OCI-LY1 (cell line): ENCODE results near the gene TECPR2.

Experiments
- H2AFZ ChIP-seq: fragments of 200-600 bp; sonication (generic), shearing (Covaris generic); 2 replicates; pipeline ENCODE4 v1.6.0; 2014; ENCODE audit warnings: antibody characterized with exemption, mild to moderate bottlenecking, low read length
- H3F3A ChIP-seq: fragments of 200-600 bp; sonication (generic), shearing (Covaris generic); 2 replicates; pipeline ENCODE4 v1.6.0; 2014; ENCODE audit warnings: mild to moderate bottlenecking, antibody characterized with exemption, low read length, moderate library complexity; ENCODE audit not compliant: insufficient read depth
- H3K27ac ChIP-seq: fragments of 200-600 bp; sonication (generic); 2 replicates; pipeline ENCODE4 v1.5.1; 2014; ENCODE audit warnings: low read length, mixed run types, mild to moderate bottlenecking, low read depth; ENCODE audit not compliant: poor library complexity, severe bottlenecking
- H3K27me3 ChIP-seq: fragments of 200-600 bp; sonication (generic); 2 replicates; pipeline ENCODE4 v1.6.0; 2014; ENCODE audit warnings: antibody characterized with exemption, mild to moderate bottlenecking, low read length, moderate library complexity; ENCODE audit not compliant: insufficient read depth
- H3K36me3 ChIP-seq: fragments of 200-600 bp; sonication (generic); 2 replicates; pipeline ENCODE4 v1.6.1; 2014; ENCODE audit warnings: mild to moderate bottlenecking, antibody characterized with exemption, low read length, moderate library complexity, mixed read lengths; ENCODE audit not compliant: insufficient read depth
- H3K4me1 ChIP-seq: fragments of 200-600 bp; sonication (generic); 2 replicates; pipeline ENCODE4 v1.5.1; 2014; ENCODE audit warnings: mild to moderate bottlenecking, low read length, moderate library complexity; ENCODE audit not compliant: insufficient read depth, severe bottlenecking
- H3K4me2 ChIP-seq: fragments of 200-600 bp; sonication (generic), shearing (Covaris generic); 2 replicates; pipeline ENCODE4 v1.6.1; 2014; ENCODE audit warnings: low read length
- H3K4me3 ChIP-seq: fragments of 200-600 bp; sonication (generic); 2 replicates; pipeline ENCODE4 v1.5.1; 2014; ENCODE audit warnings: low read length, low read depth, mild to moderate bottlenecking, mixed read lengths; ENCODE audit not compliant: poor library complexity, severe bottlenecking
- H3K79me2 ChIP-seq: fragments of 200-600 bp; shearing (Covaris generic); 2 replicates; pipeline ENCODE4 v1.6.1; 2016; ENCODE audit warnings: mixed run types, low read length, mixed read lengths; ENCODE audit not compliant: insufficient read depth
- H3K9ac ChIP-seq: fragments of 200-600 bp; sonication (generic), shearing (Covaris generic); 2 replicates; pipeline ENCODE4 v1.6.1; 2014; ENCODE audit warnings: mild to moderate bottlenecking, low read length, mixed read lengths
- H3K9me2 ChIP-seq: fragments of 200-600 bp; sonication (generic), shearing (Covaris generic); 2 replicates; pipeline ENCODE4 v1.6.1; 2014; ENCODE audit warnings: low read depth, mild to moderate bottlenecking, low read length, mixed read lengths
- H3K9me3 ChIP-seq: fragments of 200-600 bp; shearing (Covaris generic); 2 replicates; pipeline ENCODE4 v1.6.1; 2014; ENCODE audit warnings: low read length, mixed read lengths
- H4K20me1 ChIP-seq: fragments of 200-600 bp; sonication (generic), shearing (Covaris generic); 2 replicates; pipeline ENCODE4 v1.6.0; 2016; ENCODE audit warnings: mild to moderate bottlenecking, low read length; ENCODE audit not compliant: insufficient read depth
- CTCF ChIP-seq: fragments of 200-600 bp; sonication (generic), shearing (Covaris generic); IDR thresholded peaks from 2 replicates; pipeline ENCODE4 v1.5.1; 2017; ENCODE audit warnings: mild to moderate bottlenecking, antibody characterized with exemption, low read length, moderate library complexity, mixed read lengths
- EZH2 ChIP-seq: fragments of 200-600 bp; sonication (generic), shearing (Covaris generic); IDR thresholded peaks from 2 replicates; pipeline ENCODE4 v1.8.0; 2017; ENCODE audit warnings: borderline replicate concordance, mixed run types, mild to moderate bottlenecking, antibody characterized with exemption, low read length, moderate library complexity, mixed read lengths

The TECPR2 gene

GRCh38 chr14:102490456-102490855, 127.7 kb downstream of the TECPR2 start:
- no peaks in the 10 kb centered on the region for H4K20me1 ChIP-seq
- no peak overlapping the region for H3K4me2 ChIP-seq
- H3K9ac ChIP-seq: no peak overlapping the region
- no peaks in the 10 kb centered on the region for H3K79me2 ChIP-seq
- H3K36me3 ChIP-seq: no peaks in the 10 kb centered on the region
- H3K9me2 ChIP-seq: no peaks in the 10 kb centered on the region
- H3F3A ChIP-seq: no peaks in the 10 kb centered on the region
- H3K4me3 ChIP-seq: no peak overlapping the region
- no peaks in the 10 kb centered on the region for H3K27me3 ChIP-seq
- H3K27ac ChIP-seq: no peak overlapping the region
- no peaks in the 10 kb centered on the region for H3K4me1 ChIP-seq
- H2AFZ ChIP-seq: no peak overlapping the region
- TF ChIP-seq CTCF (no peak), EZH2 (no peak)
- no peaks in the 10 kb centered on the region for H3K9me3 ChIP-seq

- Histone ChIP-seq H3K36me3 (no peaks in the 10 kb centered on the region), H4K20me1 (no peaks in the 10 kb centered on the region), H3K9me2 (no peaks in the 10 kb centered on the region), H3K9ac (no peak overlapping the region), H3K27me3 (no peaks in the 10 kb centered on the region), H3K4me2 (no peak overlapping the region), H3K9me3 (no peaks in the 10 kb centered on the region), H3K4me1 (no peaks in the 10 kb centered on the region), H3F3A (no peaks in the 10 kb centered on the region), H3K79me2 (no peaks in the 10 kb centered on the region), H2AFZ (no peak overlapping the region), H3K4me3 (no peak overlapping the region), H3K27ac (no peak overlapping the region)
- TF ChIP-seq CTCF (no peak), EZH2 (no peak)
These were observed 128.6 kb downstream of the TECPR2 start for GRCh38 chr14:102491366-102491765.

GRCh38 chr14:102491786-102492530, 129.2 kb downstream of the TECPR2 start:
- no peak for TF ChIP-seq CTCF
- no peak for TF ChIP-seq EZH2
- no peak overlapping the region for H3K4me3 ChIP-seq
- no peaks in the 10 kb centered on the region for H3K36me3 ChIP-seq
- H3K27me3 ChIP-seq: no peaks in the 10 kb centered on the region
- no peaks in the 10 kb centered on the region for H3K4me1 ChIP-seq
- no peak overlapping the region for H2AFZ ChIP-seq
- no peak overlapping the region for H3K4me2 ChIP-seq
- H3K27ac ChIP-seq: no peak overlapping the region
- H4K20me1 ChIP-seq: no peaks in the 10 kb centered on the region
- H3K9me2 ChIP-seq: no peaks in the 10 kb centered on the region
- H3K79me2 ChIP-seq: no peaks in the 10 kb centered on the region
- no peaks in the 10 kb centered on the region for H3K9me3 ChIP-seq
- no peaks in the 10 kb centered on the region for H3F3A ChIP-seq
- no peak overlapping the region for H3K9ac ChIP-seq
